Neural cell (in vitro differentiated cells): ENCODE measurements around the gene FLRT3. TPM values are rescaled to one million over a fixed set of nuclear protein-coding genes. Genes with fewer than 3 reads are reported as not detected.

Experiments used
- H2AFZ ChIP-seq: fragments of 200-600, 300-800 bp; sonication (generic), shearing (Covaris generic); 2 replicates; pipeline ENCODE4 v1.6.0; 2014; ENCODE audit warnings: low read depth, mild to moderate bottlenecking, antibody characterized with exemption, low read length, moderate library complexity
- H3F3A ChIP-seq: fragments of 200-600 bp; shearing (Covaris generic); 2 replicates; pipeline ENCODE4 v1.6.1; 2016; ENCODE audit warnings: mild to moderate bottlenecking, moderate library complexity, mixed read lengths, antibody characterized with exemption, low read length; ENCODE audit not compliant: insufficient read depth, poor library complexity, severe bottlenecking
- H3K27ac ChIP-seq: fragments of 200-600, 300-800 bp; sonication (generic), shearing (Covaris generic); 2 replicates; pipeline ENCODE4 v1.5.1; 2014; ENCODE audit warnings: mild to moderate bottlenecking, low read length, moderate library complexity
- H3K27me3 ChIP-seq: fragments of 300-800, 200-600 bp; sonication (generic), shearing (Covaris generic); 2 replicates; pipeline ENCODE4 v1.6.0; 2014; ENCODE audit warnings: mild to moderate bottlenecking, low read depth, low read length, moderate library complexity; ENCODE audit not compliant: insufficient read depth
- H3K36me3 ChIP-seq: fragments of 300-800, 200-600 bp; sonication (generic), shearing (Covaris generic); 2 replicates; pipeline ENCODE4 v1.5.1; 2014; ENCODE audit warnings: mild to moderate bottlenecking, antibody characterized with exemption, low read length, moderate library complexity; ENCODE audit not compliant: insufficient read depth
- H3K4me2 ChIP-seq: fragments of 300-800, 200-600 bp; sonication (generic), shearing (Covaris generic); 2 replicates; pipeline ENCODE4 v1.6.0; 2014; ENCODE audit warnings: mild to moderate bottlenecking, low read length
- H3K4me3 ChIP-seq: fragments of 300-800, 200-600 bp; sonication (generic), shearing (Covaris generic); 2 replicates; pipeline ENCODE4 v1.5.1; 2014; ENCODE audit warnings: mild to moderate bottlenecking, low read length, moderate library complexity
- H3K79me2 ChIP-seq: fragments of 200-600 bp; shearing (Covaris generic); replicated peaks from 2 replicates; pipeline ENCODE4 v1.6.0; 2014; ENCODE audit warnings: mild to moderate bottlenecking, low read length, moderate library complexity; ENCODE audit not compliant: insufficient read depth
- H3K9ac ChIP-seq: fragments of 300-800, 200-600 bp; sonication (generic), shearing (Covaris generic); 2 replicates; pipeline ENCODE4 v1.6.1; 2016; ENCODE audit warnings: mild to moderate bottlenecking, low read length, mixed read lengths
- H3K9me2 ChIP-seq: fragments of 200-600 bp; shearing (Covaris generic); 2 replicates; pipeline ENCODE4 v1.6.1; 2016; ENCODE audit warnings: mild to moderate bottlenecking, low read length, mixed read lengths; ENCODE audit not compliant: insufficient read depth
- H3K9me3 ChIP-seq: fragments of 200-600, 300-800 bp; sonication (generic), shearing (Covaris generic); 2 replicates; pipeline ENCODE4 v1.6.1; 2016; ENCODE audit warnings: mild to moderate bottlenecking, mixed run types, low read length, moderate library complexity, mixed read lengths
- H4K20me1 ChIP-seq: fragments of 200-600 bp; shearing (Covaris generic); 2 replicates; pipeline ENCODE4 v1.6.1; 2016; ENCODE audit warnings: mild to moderate bottlenecking, mixed run types; ENCODE audit not compliant: insufficient read depth
- EP300 ChIP-seq: fragments of 450-650 bp; conservative IDR thresholded peaks from 2 replicates; pipeline ENCODE4 v1.6.1; 2014; ENCODE audit warnings: antibody characterized with exemption, mild to moderate bottlenecking, moderate library complexity; ENCODE audit not compliant: poor library complexity, severe bottlenecking
- EZH2 ChIP-seq: fragments of 200-600, 300-800 bp; shearing (Covaris generic), sonication (generic); IDR thresholded peaks from 2 replicates; pipeline ENCODE4 v1.6.1; 2014; ENCODE audit warnings: antibody characterized with exemption, low read length, borderline replicate concordance, mild to moderate bottlenecking; ENCODE audit not compliant: insufficient read depth, poor library complexity, severe bottlenecking
- MXI1 ChIP-seq: fragments of 450-650 bp; conservative IDR thresholded peaks from 2 replicates; pipeline ENCODE4 v1.6.1; 2014; ENCODE audit warnings: antibody characterized with exemption, mild to moderate bottlenecking; ENCODE audit not compliant: poor library complexity, severe bottlenecking
- POLR2AphosphoS5 ChIP-seq: IDR thresholded peaks from 2 replicates; pipeline ENCODE4 v1.6.1; 2012
- RAD21 ChIP-seq: fragments of 450-650 bp; conservative IDR thresholded peaks from 2 replicates; pipeline ENCODE4 v1.6.1; 2014; ENCODE audit warnings: antibody characterized with exemption, mild to moderate bottlenecking, moderate library complexity
- REST ChIP-seq: IDR thresholded peaks from 2 replicates; pipeline ENCODE4 v1.6.1; 2012; ENCODE audit warnings: borderline replicate concordance
- SMC3 ChIP-seq: fragments of 450-650 bp; conservative IDR thresholded peaks from 2 replicates; pipeline ENCODE4 v1.6.1; 2014; ENCODE audit warnings: antibody characterized with exemption, mild to moderate bottlenecking, moderate library complexity; ENCODE audit not compliant: poor library complexity
- TAF1 ChIP-seq: IDR thresholded peaks from 2 replicates; pipeline ENCODE4 v1.6.1; 2012; ENCODE audit warnings: low read depth
- polyA plus RNA-seq: library from polyadenylated mRNA; depleted of rRNA; stranded (reverse); fragments of >200 nt; gene quantifications from 2 replicates; pipeline ENCODE4 v1.2.3, GENCODE V29; 2014
- TF ChIP-seq, protein P1 (sequence below): fragments of 450-650 bp; IDR thresholded peaks from 2 replicates; pipeline ENCODE4 v1.5.1; 2014; ENCODE audit warnings: antibody characterized with exemption, mild to moderate bottlenecking, moderate library complexity; ENCODE audit not compliant: poor library complexity, severe bottlenecking

The FLRT3 gene
- polyA plus RNA-seq, 1 donor from 2014 or later: 3.2 TPM

DNA sequence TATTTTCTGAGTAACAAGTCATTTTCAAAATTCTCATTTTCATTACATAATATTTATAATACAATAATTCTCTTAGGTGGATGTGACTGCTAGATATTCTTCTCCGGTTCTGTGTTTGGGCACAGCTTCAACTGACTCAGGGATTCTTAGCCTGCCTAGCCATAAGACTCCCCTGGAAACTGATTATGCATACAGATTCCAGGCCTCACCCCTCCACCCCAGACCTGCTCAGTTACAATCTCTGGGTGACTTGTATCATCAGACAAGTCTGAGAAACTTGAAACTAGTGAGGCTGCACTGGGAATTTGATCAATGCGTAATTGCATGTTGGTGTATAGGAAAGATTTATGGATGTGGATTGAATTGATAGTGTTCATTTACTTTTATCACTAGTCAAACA is 25.4 kb downstream of the FLRT3 start:
- Histone ChIP-seq H3K4me2 (no peak overlapping the region), H3K27ac (no peak overlapping the region), H3K9me3 (no peaks in the 10 kb centered on the region), H2AFZ (no peak overlapping the region), H3F3A (no peaks in the 10 kb centered on the region), H3K4me3 (no peak overlapping the region), H4K20me1 (no peaks in the 10 kb centered on the region), H3K9me2 (no peaks in the 10 kb centered on the region), H3K36me3 (no peaks in the 10 kb centered on the region), H3K79me2 (no peaks in the 10 kb centered on the region), H3K9ac (no peak overlapping the region), H3K27me3 (no peaks in the 10 kb centered on the region)
- TF ChIP-seq SMC3 (no peak), RAD21 (no peak), REST (no peak), EP300 (no peak), POLR2AphosphoS5 (no peak), EZH2 (no peak), TAF1 (no peak), MXI1 (no peak)
- TF ChIP-seq, protein P1, sequence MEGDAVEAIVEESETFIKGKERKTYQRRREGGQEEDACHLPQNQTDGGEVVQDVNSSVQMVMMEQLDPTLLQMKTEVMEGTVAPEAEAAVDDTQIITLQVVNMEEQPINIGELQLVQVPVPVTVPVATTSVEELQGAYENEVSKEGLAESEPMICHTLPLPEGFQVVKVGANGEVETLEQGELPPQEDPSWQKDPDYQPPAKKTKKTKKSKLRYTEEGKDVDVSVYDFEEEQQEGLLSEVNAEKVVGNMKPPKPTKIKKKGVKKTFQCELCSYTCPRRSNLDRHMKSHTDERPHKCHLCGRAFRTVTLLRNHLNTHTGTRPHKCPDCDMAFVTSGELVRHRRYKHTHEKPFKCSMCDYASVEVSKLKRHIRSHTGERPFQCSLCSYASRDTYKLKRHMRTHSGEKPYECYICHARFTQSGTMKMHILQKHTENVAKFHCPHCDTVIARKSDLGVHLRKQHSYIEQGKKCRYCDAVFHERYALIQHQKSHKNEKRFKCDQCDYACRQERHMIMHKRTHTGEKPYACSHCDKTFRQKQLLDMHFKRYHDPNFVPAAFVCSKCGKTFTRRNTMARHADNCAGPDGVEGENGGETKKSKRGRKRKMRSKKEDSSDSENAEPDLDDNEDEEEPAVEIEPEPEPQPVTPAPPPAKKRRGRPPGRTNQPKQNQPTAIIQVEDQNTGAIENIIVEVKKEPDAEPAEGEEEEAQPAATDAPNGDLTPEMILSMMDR: no peak

DNA sequence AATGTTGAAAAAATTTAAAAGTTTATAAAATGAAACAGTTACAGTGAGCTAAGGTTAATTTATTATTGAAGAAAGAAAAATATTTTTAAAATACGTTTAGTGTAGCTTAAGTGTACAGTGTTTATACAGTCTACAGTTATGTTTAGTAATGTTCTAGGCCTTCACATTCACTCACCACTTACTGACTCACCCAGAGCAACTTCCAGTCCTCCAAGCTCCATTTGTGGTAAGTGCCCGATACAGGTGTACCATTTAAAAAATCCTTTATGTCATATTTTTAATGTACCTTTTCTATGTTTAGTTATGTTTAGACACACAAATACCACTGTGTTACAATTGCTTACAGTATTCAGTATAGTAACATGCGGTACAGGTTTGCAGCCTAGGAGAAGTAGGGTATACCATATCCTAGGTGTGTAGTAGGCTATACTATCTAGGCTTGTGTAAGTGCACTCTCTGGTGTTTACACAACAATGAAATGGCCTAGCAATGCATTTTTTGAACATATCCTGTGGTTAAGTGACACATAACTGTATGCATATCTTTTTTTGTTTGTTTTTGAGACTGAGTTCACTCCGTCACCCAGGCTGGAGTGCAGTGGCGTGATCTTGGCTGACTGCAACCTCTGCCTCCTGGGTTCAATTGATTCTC is 26.3 kb downstream of the FLRT3 start:
- H4K20me1 ChIP-seq: no peaks in the 10 kb centered on the region
- no peaks in the 10 kb centered on the region for H3F3A ChIP-seq
- no peaks in the 10 kb centered on the region for H3K36me3 ChIP-seq
- no peaks in the 10 kb centered on the region for H3K27me3 ChIP-seq
- no peak overlapping the region for H2AFZ ChIP-seq
- H3K9me3 ChIP-seq: no peaks in the 10 kb centered on the region
- H3K9ac ChIP-seq: no peak overlapping the region
- no peak overlapping the region for H3K4me2 ChIP-seq
- H3K4me3 ChIP-seq: no peak overlapping the region
- TF ChIP-seq EP300 (no peak), RAD21 (no peak), REST (no peak), SMC3 (no peak), EZH2 (no peak), MXI1 (no peak), POLR2AphosphoS5 (no peak), TAF1 (no peak)
- TF ChIP-seq, protein P1: no peak
- H3K9me2 ChIP-seq: no peaks in the 10 kb centered on the region
- H3K79me2 ChIP-seq: no peaks in the 10 kb centered on the region
- no peak overlapping the region for H3K27ac ChIP-seq
